HG02571 (cell line): ENCODE results near the gene FKBP15.
"Not testable (repeated sequence)": the region's sequence is repeated elsewhere in the genome, so short reads cannot be mapped to it uniquely, and the experiment has no call there.

Source experiments
- ATAC-seq: cut with Tn5 transposase; IDR thresholded peaks from one replicate; pipeline ENCODE4 v1.9.1; 2021; ENCODE audit warnings: mild to moderate bottlenecking, moderate library complexity; ENCODE audit not compliant: unreplicated experiment

Gene FKBP15

GRCh38 chr9:113150670-113151611 is 70.1 kb downstream of the FKBP15 start, which contains the start of gene SLC31A2:
SLC31A2 (plus strand) TSS chr9:113151007; CDS start chr9:113151075, 68 bp downstream.
- peak; percentile 96 for ATAC-seq

GRCh38 chr9:113149561-113149960 is 71.5 kb downstream of the FKBP15 start:
- not testable (repeated sequence) for ATAC-seq

- ATAC-seq: no peak
Observed at GRCh38 chr9:113148781-113149510, 72.1 kb downstream of the FKBP15 start.

- no peak for ATAC-seq
Observed at GRCh38 chr9:113148372-113148705, 72.7 kb downstream of the FKBP15 start.

- ATAC-seq: no peak
Observed at GRCh38 chr9:113143432-113144227, 77.4 kb downstream of the FKBP15 start.

- not testable (repeated sequence) for ATAC-seq
Observed at GRCh38 chr9:113140896-113141295, 80.2 kb downstream of the FKBP15 start.

GRCh38 chr9:113139953-113140352 is 81.1 kb downstream of the FKBP15 start:
- ATAC-seq: no peak

- ATAC-seq: no peak
Observed at GRCh38 chr9:113139225-113139829, 81.8 kb downstream of the FKBP15 start.

- ATAC-seq: no peak
Observed at GRCh38 chr9:113138760-113139159, 82.3 kb downstream of the FKBP15 start.

GRCh38 chr9:113137196-113138168 is 83.6 kb downstream of the FKBP15 start:
- ATAC-seq: no peak

GRCh38 chr9:113131689-113132151 is 89.4 kb downstream of the FKBP15 start:
- no peak for ATAC-seq

GRCh38 chr9:113129884-113130283 is 91.2 kb downstream of the FKBP15 start:
- no peak for ATAC-seq

GRCh38 chr9:113129466-113129865 is 91.6 kb downstream of the FKBP15 start:
- ATAC-seq: no peak

GRCh38 chr9:113125386-113126035 is 95.6 kb downstream of the FKBP15 start:
- no peak for ATAC-seq

GRCh38 chr9:113118829-113119228 is 102.2 kb downstream of the FKBP15 start:
- ATAC-seq: not testable (repeated sequence)
